ENCODE data around the gene RBBP7.

Gene RBBP7

DNA sequence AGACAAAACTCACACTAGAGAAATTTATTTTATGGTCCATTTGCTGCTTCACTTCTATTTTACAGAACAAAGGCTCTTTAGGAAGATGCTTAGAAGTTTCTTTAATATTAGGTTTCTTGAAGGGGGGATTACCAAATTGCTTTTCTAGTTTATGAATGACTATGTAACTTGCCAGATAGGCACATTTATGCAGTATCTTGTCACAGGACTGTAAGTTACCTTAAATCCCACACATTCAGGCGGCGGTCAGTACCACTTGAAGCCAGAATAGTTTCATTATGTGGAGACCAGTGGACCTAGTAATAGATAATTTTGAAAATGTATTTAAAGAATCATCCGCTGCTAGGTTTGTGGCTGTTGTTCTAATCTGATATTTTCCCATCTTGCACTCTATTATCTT, 18.3 kb downstream of the RBBP7 start:
- H4K20me1 ChIP-seq (ENCODE audit: control insufficient read depth, insufficient read depth, low read depth, low read length): peaks cover 5% of the 10 kb centered on the region

DNA sequence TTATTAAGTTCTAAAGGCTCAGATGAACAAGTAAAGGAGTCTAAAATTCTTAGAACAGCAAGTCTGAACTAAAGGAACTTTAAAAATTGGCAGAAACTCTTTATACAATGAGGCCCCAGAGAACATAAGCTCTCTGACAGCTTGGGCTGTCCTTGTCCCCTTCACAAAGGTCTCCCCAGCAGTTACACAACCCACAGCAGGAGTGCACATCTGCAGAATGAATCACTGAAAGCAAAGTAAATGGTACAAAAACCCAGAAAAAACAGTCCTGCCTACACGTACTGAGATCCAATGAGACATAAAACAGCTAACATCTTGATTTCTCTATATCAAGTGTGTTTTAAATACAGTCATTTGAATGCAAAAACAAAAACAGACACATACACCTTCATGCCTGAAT, 18.7 kb downstream of the RBBP7 start:
- TF ChIP-seq EZH2phosphoT487 (IDR thresholded peaks at IDR 0.05; ENCODE audit: borderline replicate concordance, low read length): no peak
- TF ChIP-seq, protein P1, sequence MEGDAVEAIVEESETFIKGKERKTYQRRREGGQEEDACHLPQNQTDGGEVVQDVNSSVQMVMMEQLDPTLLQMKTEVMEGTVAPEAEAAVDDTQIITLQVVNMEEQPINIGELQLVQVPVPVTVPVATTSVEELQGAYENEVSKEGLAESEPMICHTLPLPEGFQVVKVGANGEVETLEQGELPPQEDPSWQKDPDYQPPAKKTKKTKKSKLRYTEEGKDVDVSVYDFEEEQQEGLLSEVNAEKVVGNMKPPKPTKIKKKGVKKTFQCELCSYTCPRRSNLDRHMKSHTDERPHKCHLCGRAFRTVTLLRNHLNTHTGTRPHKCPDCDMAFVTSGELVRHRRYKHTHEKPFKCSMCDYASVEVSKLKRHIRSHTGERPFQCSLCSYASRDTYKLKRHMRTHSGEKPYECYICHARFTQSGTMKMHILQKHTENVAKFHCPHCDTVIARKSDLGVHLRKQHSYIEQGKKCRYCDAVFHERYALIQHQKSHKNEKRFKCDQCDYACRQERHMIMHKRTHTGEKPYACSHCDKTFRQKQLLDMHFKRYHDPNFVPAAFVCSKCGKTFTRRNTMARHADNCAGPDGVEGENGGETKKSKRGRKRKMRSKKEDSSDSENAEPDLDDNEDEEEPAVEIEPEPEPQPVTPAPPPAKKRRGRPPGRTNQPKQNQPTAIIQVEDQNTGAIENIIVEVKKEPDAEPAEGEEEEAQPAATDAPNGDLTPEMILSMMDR (IDR thresholded peaks at IDR 0.05; ENCODE audit: low read depth, low read length, poor library complexity, severe bottlenecking): no peak
- H3K36me3 ChIP-seq (ENCODE audit: control insufficient read depth, low read length): peaks cover 85% of the 10 kb centered on the region
- no peak overlapping the region for H3K4me3 ChIP-seq (ENCODE audit: low read length)
- peaks cover 47% of the 10 kb centered on the region for H3K79me2 ChIP-seq (ENCODE audit: control insufficient read depth, low read length)
- H3K9me2 ChIP-seq (replicated peaks; ENCODE audit: control insufficient read depth, low read length): no peaks in the 10 kb centered on the region
- H4K20me1 ChIP-seq (ENCODE audit: control insufficient read depth, insufficient read depth, low read depth, low read length): peaks cover 5% of the 10 kb centered on the region
- no peak overlapping the region for H3K4me2 ChIP-seq (ENCODE audit: low read length)
- H3K27ac ChIP-seq (ENCODE audit: low read depth, low read length): no peak overlapping the region
- H3K4me1 ChIP-seq (ENCODE audit: control insufficient read depth, low read length): peaks cover 10% of the 10 kb centered on the region
- peaks cover 17% of the 10 kb centered on the region for H3F3A ChIP-seq (ENCODE audit: control insufficient read depth, insufficient read depth)
- no peaks in the 10 kb centered on the region for H3K9me3 ChIP-seq (ENCODE audit: control insufficient read depth, insufficient read depth, low read length)
- H3K27me3 ChIP-seq (ENCODE audit: control insufficient read depth, low read length): no peaks in the 10 kb centered on the region

More for the DNA sequence above, 18.3 kb downstream of the RBBP7 start:
- Histone ChIP-seq H3K9me3 (ENCODE audit: control insufficient read depth, insufficient read depth, low read length) (no peaks in the 10 kb centered on the region), H3K4me1 (ENCODE audit: control insufficient read depth, low read length) (peaks cover 14% of the 10 kb centered on the region), H3K79me2 (ENCODE audit: control insufficient read depth, low read length) (peaks cover 51% of the 10 kb centered on the region), H3F3A (ENCODE audit: control insufficient read depth, insufficient read depth) (peaks cover 17% of the 10 kb centered on the region), H3K36me3 (ENCODE audit: control insufficient read depth, low read length) (peaks cover 88% of the 10 kb centered on the region), H3K4me3 (ENCODE audit: low read length) (no peak overlapping the region), H3K27me3 (ENCODE audit: control insufficient read depth, low read length) (no peaks in the 10 kb centered on the region), H3K9me2 (replicated peaks; ENCODE audit: control insufficient read depth, low read length) (no peaks in the 10 kb centered on the region), H3K27ac (ENCODE audit: low read depth, low read length) (no peak overlapping the region), H3K4me2 (ENCODE audit: low read length) (no peak overlapping the region)
- TF ChIP-seq EZH2phosphoT487 (IDR thresholded peaks at IDR 0.05; ENCODE audit: borderline replicate concordance, low read length): no peak
- TF ChIP-seq, protein P1 (IDR thresholded peaks at IDR 0.05; ENCODE audit: low read depth, low read length, poor library complexity, severe bottlenecking): no peak

DNA sequence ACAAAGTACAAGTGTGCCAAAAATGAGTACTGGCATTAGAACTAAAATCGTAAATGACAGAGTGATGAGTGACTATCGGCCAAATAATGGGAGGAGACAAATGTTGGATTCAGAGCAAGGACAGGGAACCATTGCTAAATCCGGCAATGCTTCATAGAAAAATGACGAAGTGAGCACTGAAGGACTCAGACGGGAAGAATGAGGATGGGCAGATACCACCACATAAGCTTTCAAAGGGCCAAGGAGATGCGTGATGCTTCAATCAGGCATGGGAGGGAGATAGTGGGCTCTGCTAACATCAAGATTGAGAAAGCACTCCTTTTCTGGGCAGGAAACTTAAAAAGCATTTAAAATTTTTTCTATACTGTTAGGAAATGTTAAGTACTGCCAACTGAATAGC, 21.6 kb downstream of the RBBP7 start:
- Histone ChIP-seq H3K79me2 (ENCODE audit: control insufficient read depth, low read length) (peaks cover 18% of the 10 kb centered on the region), H3K4me1 (ENCODE audit: control insufficient read depth, low read length) (no peaks in the 10 kb centered on the region), H3K4me2 (ENCODE audit: low read length) (no peak overlapping the region), H3K36me3 (ENCODE audit: control insufficient read depth, low read length) (peaks cover 90% of the 10 kb centered on the region), H3F3A (ENCODE audit: control insufficient read depth, insufficient read depth) (peaks cover 36% of the 10 kb centered on the region), H4K20me1 (ENCODE audit: control insufficient read depth, insufficient read depth, low read depth, low read length) (no peaks in the 10 kb centered on the region), H3K4me3 (ENCODE audit: low read length) (no peak overlapping the region), H3K9me3 (ENCODE audit: control insufficient read depth, insufficient read depth, low read length) (no peaks in the 10 kb centered on the region), H3K9me2 (replicated peaks; ENCODE audit: control insufficient read depth, low read length) (no peaks in the 10 kb centered on the region), H3K27me3 (ENCODE audit: control insufficient read depth, low read length) (no peaks in the 10 kb centered on the region), H3K27ac (ENCODE audit: low read depth, low read length) (no peak overlapping the region)
- no peak for TF ChIP-seq EZH2phosphoT487 (IDR thresholded peaks at IDR 0.05; ENCODE audit: borderline replicate concordance, low read length)
- TF ChIP-seq, protein P1 (IDR thresholded peaks at IDR 0.05; ENCODE audit: low read depth, low read length, poor library complexity, severe bottlenecking): no peak

Measured in DOHH2 (cell line).